Measurements from ENCODE around the gene NDUFA11. TPM values are rescaled to one million over a fixed set of nuclear protein-coding genes. Genes with fewer than 3 reads are reported as not detected.

The NDUFA11 gene
- total and polyA plus RNA-seq, 2 of the 13 experiments (the other 11 are each of a cell fraction or from before 2014, with no cell fraction given), result 286 to 378 TPM

DNA sequence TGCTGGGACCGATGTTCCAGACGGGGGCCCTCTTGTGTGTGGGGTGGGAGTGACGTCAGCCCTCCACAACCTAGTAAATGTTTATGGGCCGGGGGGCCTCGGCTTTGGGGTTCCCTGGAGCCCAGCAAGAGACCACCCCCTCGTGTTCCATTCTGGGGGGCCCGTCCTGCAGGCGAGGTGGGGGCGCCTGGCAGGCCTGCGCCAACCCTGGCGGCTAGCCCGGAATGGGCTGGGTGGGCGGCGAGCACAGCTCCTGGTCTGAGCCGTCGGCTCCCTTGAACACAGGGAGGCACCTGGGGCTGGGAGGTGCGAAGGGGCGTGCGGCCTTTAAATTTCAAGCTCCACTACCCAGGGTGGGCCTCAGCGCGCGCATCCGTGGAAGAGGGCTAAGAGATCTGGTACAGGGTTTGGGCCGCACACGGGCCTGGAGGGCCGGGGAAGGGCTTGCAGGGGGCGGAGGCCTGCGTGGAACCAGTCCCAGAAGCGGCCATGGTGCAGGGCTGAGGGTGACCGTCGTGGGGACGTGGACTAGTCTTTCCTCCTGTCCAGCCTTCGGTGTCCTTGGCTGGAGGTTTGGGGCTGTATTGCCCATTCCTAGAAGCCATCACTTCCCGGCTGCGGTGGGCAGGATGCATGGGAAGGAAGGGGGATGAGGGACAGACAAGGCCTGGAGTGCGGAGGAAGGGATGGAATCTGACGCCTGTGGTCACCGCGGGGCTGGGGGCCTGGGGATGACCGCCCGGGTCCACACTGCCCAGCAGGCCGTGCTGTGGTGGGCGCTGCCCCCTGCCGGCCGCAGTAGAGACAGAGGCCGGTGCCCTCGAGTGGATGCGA is 11.4 kb downstream of the NDUFA11 start (continued):
- TF ChIP-seq, protein P1, sequence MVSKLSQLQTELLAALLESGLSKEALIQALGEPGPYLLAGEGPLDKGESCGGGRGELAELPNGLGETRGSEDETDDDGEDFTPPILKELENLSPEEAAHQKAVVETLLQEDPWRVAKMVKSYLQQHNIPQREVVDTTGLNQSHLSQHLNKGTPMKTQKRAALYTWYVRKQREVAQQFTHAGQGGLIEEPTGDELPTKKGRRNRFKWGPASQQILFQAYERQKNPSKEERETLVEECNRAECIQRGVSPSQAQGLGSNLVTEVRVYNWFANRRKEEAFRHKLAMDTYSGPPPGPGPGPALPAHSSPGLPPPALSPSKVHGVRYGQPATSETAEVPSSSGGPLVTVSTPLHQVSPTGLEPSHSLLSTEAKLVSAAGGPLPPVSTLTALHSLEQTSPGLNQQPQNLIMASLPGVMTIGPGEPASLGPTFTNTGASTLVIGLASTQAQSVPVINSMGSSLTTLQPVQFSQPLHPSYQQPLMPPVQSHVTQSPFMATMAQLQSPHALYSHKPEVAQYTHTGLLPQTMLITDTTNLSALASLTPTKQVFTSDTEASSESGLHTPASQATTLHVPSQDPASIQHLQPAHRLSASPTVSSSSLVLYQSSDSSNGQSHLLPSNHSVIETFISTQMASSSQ (IDR thresholded peaks at IDR 0.05; ENCODE audit: low read depth), result no peak
- TF ChIP-seq, protein P1 (CRISPR knock-in tag; IDR thresholded peaks at IDR 0.05; ENCODE audit: borderline replicate concordance), result no peak
- TF ChIP-seq RAD51 (IDR thresholded peaks at IDR 0.05; ENCODE audit: borderline replicate concordance) (no peak), ZNF530 (CRISPR knock-in tag; IDR thresholded peaks at IDR 0.05; ENCODE audit: low read depth) (no peak), ZNF652 (CRISPR knock-in tag; IDR thresholded peaks at IDR 0.05; ENCODE audit: borderline replicate concordance, low read depth) (no peak), ERF (CRISPR knock-in tag; IDR thresholded peaks at IDR 0.05) (peak; percentile 91), SOX6 (IDR thresholded peaks at IDR 0.05) (no peak), SOX6 (CRISPR knock-in tag; IDR thresholded peaks at IDR 0.05) (peak; percentile 66), ARNT (IDR thresholded peaks at IDR 0.05) (no peak), ZBTB1 (CRISPR knock-in tag; IDR thresholded peaks at IDR 0.05; ENCODE audit: borderline replicate concordance) (no peak), ZNF784 (CRISPR knock-in tag; IDR thresholded peaks at IDR 0.05; ENCODE audit: borderline replicate concordance) (no peak), TAF15 (IDR thresholded peaks at IDR 0.05; ENCODE audit: low read depth, low read length, poor library complexity, severe bottlenecking) (no peak), RFX3 (CRISPR knock-in tag; IDR thresholded peaks at IDR 0.05) (no peak), IKZF1 (IDR thresholded peaks at IDR 0.05) (no peak), KLF13 (CRISPR knock-in tag; IDR thresholded peaks at IDR 0.05) (no peak), SUZ12 (IDR thresholded peaks at IDR 0.05; ENCODE audit: low read depth, low read length) (no peak), KLF6 (CRISPR knock-in tag; IDR thresholded peaks at IDR 0.05) (no peak)
- TF ChIP-seq, protein P2, sequence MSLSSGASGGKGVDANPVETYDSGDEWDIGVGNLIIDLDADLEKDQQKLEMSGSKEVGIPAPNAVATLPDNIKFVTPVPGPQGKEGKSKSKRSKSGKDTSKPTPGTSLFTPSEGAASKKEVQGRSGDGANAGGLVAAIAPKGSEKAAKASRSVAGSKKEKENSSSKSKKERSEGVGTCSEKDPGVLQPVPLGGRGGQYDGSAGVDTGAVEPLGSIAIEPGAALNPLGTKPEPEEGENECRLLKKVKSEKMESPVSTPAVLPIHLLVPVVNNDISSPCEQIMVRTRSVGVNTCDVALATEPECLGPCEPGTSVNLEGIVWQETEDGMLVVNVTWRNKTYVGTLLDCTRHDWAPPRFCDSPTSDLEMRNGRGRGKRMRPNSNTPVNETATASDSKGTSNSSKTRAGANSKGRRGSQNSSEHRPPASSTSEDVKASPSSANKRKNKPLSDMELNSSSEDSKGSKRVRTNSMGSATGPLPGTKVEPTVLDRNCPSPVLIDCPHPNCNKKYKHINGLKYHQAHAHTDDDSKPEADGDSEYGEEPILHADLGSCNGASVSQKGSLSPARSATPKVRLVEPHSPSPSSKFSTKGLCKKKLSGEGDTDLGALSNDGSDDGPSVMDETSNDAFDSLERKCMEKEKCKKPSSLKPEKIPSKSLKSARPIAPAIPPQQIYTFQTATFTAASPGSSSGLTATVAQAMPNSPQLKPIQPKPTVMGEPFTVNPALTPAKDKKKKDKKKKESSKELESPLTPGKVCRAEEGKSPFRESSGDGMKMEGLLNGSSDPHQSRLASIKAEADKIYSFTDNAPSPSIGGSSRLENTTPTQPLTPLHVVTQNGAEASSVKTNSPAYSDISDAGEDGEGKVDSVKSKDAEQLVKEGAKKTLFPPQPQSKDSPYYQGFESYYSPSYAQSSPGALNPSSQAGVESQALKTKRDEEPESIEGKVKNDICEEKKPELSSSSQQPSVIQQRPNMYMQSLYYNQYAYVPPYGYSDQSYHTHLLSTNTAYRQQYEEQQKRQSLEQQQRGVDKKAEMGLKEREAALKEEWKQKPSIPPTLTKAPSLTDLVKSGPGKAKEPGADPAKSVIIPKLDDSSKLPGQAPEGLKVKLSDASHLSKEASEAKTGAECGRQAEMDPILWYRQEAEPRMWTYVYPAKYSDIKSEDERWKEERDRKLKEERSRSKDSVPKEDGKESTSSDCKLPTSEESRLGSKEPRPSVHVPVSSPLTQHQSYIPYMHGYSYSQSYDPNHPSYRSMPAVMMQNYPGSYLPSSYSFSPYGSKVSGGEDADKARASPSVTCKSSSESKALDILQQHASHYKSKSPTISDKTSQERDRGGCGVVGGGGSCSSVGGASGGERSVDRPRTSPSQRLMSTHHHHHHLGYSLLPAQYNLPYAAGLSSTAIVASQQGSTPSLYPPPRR (CRISPR knock-in tag; IDR thresholded peaks at IDR 0.05; ENCODE audit: borderline replicate concordance), result peak; percentile 39; the same call in 1 of the 2 replicates
- TF ChIP-seq, protein P3, sequence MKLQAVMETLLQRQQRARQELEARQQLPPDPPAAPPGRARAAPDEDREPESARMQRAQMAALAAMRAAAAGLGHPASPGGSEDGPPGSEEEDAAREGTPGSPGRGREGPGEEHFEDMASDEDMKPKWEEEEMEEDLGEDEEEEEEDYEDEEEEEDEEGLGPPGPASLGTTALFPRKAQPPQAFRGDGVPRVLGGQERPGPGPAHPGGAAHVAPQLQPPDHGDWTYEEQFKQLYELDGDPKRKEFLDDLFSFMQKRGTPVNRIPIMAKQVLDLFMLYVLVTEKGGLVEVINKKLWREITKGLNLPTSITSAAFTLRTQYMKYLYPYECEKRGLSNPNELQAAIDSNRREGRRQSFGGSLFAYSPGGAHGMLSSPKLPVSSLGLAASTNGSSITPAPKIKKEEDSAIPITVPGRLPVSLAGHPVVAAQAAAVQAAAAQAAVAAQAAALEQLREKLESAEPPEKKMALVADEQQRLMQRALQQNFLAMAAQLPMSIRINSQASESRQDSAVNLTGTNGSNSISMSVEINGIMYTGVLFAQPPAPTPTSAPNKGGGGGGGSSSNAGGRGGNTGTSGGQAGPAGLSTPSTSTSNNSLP (IDR thresholded peaks at IDR 0.05; ENCODE audit: low read depth, low read length), result no peak
